Memory B cell (primary cell): ENCODE results near the gene PXMP4.

Source experiments
- ATAC-seq: fragments of 150-1000 bp; cut with Tn5 transposase; 2 replicates; pipeline ENCODE4 v1.10.0; 2021; ENCODE audit warnings: low read depth, mild to moderate bottlenecking, moderate library complexity
- DNase-seq, 2 donors: peaks; one replicate each; pipeline ENCODE4 v3.0.0; 2022; ENCODE audit warnings: low spot score in 2 of 2
- H3K27ac Mint-ChIP-seq: one replicate; pipeline ENCODE4 v1.8.0; 2022; ENCODE audit warnings: mild to moderate bottlenecking, moderate library complexity, mixed read lengths
- H3K27me3 Mint-ChIP-seq: one replicate; pipeline ENCODE4 v1.8.0; 2022; ENCODE audit warnings: mixed read lengths
- H3K36me3 Mint-ChIP-seq: one replicate; pipeline ENCODE4 v1.8.0; 2022; ENCODE audit warnings: mild to moderate bottlenecking, mixed read lengths
- H3K4me1 Mint-ChIP-seq: one replicate; pipeline ENCODE4 v1.8.0; 2022; ENCODE audit warnings: mixed read lengths
- H3K4me3 Mint-ChIP-seq: one replicate; pipeline ENCODE4 v1.8.0; 2022; ENCODE audit warnings: mild to moderate bottlenecking, moderate library complexity, mixed read lengths
- H3K9me3 Mint-ChIP-seq: one replicate; pipeline ENCODE4 v1.8.0; 2022; ENCODE audit warnings: mixed read lengths

PXMP4 gene

DNA sequence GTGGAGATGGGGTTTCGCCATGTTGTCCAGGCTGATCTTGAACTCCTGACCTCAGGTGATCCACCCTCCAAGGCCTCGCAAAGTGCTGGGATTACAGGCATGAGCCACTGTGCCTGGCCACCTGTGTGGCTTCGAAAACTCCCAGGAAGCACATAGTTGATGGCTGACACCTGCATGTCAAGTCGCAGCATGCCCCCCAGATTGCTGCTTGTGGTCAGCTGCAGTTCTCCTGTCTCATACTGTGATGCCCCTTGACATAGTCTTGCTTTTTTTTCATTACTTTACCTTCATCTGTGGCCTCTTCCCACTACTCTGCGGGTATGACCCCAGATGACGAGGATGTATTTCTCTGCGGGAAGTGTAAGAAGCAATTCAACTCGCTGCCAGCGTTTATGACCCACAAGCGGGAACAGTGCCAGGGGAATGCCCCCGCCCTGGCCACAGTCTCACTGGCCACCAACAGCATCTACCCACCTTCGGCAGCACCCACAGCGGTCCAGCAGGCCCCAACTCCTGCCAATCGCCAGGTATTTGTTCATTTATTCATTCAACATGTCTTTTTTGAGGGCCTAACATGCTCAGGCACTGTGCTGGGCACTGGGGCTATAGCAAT lies 24.8 kb upstream of the PXMP4 start:
- DNase-seq: no peak
- Mint-ChIP-seq H3K36me3 (peaks cover 13% of the 10 kb centered on the region), H3K4me1 (peaks cover 4% of the 10 kb centered on the region), H3K9me3 (peaks cover 1% of the 10 kb centered on the region), H3K4me3 (no peak overlapping the region), H3K27ac (no peak overlapping the region), H3K27me3 (no peaks in the 10 kb centered on the region)
- no peak for ATAC-seq

DNA sequence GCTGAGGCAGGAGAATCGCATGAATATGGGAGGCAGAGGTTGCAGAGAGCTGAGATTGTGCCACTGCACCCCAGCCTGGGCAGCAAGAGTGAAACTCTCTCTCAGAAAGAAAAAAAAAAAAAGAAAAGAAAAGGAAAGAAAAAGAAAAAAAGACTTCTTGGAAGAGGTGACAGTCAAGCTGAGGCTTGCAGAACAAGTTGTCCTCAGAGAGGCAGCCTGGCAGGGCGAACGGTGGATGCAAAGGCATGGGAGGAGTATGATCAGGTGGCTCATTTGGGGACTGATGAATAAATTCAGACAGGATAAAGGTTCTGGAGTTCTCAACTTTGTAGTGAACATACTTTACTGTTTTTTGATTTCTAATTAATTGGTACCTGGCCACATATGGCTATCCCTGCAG lies 24.1 kb upstream of the PXMP4 start:
- Mint-ChIP-seq H3K4me3 (no peak overlapping the region), H3K4me1 (peaks cover 4% of the 10 kb centered on the region), H3K27me3 (no peaks in the 10 kb centered on the region), H3K27ac (no peak overlapping the region), H3K9me3 (peaks cover 1% of the 10 kb centered on the region), H3K36me3 (peaks cover 13% of the 10 kb centered on the region)
- DNase-seq (no peak), ATAC-seq (no peak)

DNA sequence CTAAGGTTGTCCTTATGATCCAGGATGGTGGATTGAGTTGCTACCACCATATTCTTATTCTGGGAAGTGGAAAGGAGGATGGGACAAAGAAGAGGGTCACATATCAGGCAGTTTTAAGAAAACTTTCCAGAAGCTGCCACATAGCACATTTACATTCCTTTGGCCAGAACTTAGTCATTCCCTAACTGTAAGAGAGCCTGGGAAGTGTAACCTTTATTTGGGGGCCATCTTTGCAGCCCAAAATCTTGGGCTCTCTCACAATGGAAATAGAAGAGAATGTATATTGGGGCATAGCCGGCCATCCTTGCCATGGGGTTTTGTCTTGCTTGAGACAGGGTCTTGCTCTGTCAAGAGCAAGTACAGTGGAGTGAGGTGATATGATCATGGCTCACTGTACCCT lies 20.1 kb upstream of the PXMP4 start:
- no peak overlapping the region for H3K27ac Mint-ChIP-seq
- ATAC-seq (no peak), DNase-seq (no peak)
- H3K9me3 Mint-ChIP-seq: peaks cover 8% of the 10 kb centered on the region
- H3K36me3 Mint-ChIP-seq: peaks cover 13% of the 10 kb centered on the region
- peaks cover 7% of the 10 kb centered on the region for H3K4me1 Mint-ChIP-seq
- no peaks in the 10 kb centered on the region for H3K27me3 Mint-ChIP-seq
- H3K4me3 Mint-ChIP-seq: no peak overlapping the region

DNA sequence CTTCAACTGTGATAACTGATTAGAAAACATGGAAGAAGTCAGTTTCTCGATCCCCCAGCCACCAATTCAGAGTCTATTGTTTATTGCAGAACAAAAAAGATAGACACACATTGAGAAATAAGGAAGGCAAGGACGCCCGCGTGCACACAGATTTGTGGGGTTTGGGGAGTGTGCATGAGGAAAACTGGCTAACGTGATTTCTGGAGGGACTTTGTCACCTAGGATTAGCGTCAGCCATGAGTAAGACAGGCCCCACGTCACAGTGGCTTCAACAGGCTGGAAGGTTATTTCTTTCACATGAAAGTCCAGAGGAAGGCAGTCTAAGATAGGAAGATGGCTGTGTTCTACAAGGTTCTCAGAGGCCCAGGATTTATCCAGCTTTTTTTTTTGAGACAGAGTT lies 19.4 kb upstream of the PXMP4 start:
- peaks cover 8% of the 10 kb centered on the region for H3K9me3 Mint-ChIP-seq
- DNase-seq (no peak), ATAC-seq (no peak)
- H3K27ac Mint-ChIP-seq: no peak overlapping the region
- no peaks in the 10 kb centered on the region for H3K27me3 Mint-ChIP-seq
- H3K4me1 Mint-ChIP-seq: peaks cover 7% of the 10 kb centered on the region
- peaks cover 12% of the 10 kb centered on the region for H3K36me3 Mint-ChIP-seq
- no peak overlapping the region for H3K4me3 Mint-ChIP-seq

DNA sequence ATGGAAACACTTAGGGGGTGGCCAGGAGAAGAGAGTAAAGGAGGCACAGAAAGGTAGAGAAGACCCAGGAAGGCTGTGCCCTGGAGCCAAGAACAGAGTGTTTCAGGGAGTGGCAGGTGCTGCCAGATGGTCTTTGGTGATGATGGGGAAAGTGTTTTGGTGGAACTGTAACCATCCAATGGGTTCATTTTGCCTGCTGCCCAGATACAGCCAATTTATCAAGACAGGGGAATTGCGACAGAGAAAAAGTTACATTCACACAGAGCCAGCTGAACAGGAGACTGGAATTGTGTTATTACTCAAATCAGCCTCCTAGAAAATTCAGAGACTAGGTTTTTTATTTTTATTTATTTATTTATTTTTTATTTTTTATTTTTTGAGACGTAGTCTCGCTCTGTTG lies 16.9 kb upstream of the PXMP4 start:
- ATAC-seq: no peak
- peaks cover 8% of the 10 kb centered on the region for H3K9me3 Mint-ChIP-seq

DNA sequence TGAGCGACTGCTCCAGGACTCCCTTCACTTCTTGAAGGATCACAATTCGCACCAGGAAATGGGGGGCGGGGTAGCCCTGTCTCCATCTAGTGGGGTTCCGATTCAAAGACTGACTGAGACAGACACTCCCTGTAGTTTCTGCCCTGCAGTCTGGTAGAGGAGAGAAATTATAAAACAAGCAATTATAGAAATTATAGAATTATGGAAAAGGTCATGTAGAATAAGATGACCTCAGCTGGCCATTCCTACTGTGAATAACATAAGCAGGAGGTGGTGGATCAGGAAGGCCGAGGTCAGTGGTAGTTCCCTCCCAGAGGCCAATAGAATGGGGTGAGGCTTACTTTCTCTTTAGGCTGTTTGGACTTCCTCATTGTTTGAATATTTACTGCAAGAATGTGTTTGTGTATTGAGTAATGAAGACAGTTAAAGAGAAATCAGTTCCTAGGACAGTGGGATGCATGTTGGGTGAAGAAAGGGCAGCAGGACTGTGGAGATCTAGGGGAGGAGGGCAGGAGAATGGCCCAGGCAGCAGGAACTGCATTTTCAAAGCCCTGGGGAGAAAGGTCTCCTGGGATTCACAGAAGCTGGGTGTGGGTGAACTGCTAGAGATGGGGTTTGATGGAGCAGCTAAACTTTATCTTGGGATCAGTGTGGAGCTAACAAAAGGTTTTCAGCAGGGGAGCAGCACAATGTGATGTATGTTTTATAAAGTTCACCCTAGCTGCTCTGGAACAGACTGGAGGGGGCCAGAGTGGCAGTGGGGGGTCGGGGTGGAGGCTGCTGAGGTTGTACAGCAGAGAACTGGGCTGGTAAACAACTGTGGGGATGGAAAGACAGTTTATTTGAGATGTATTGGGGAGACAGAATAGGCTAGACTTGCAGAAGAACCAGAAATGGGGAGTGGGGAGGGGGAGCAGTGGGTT lies 13.8 kb upstream of the PXMP4 start:
- ATAC-seq: peak; percentile 9
- H3K27me3 Mint-ChIP-seq: no peaks in the 10 kb centered on the region
- peaks cover 13% of the 10 kb centered on the region for H3K36me3 Mint-ChIP-seq
- peak overlapping the region; percentile 91 for H3K4me3 Mint-ChIP-seq
- peaks cover 8% of the 10 kb centered on the region for H3K9me3 Mint-ChIP-seq
- H3K27ac Mint-ChIP-seq: peak overlapping the region; percentile 87
- H3K4me1 Mint-ChIP-seq: peaks cover 21% of the 10 kb centered on the region
- DNase-seq: peak; percentile 27 to 37

More for the DNA sequence above, 16.9 kb upstream of the PXMP4 start:
- peaks cover 15% of the 10 kb centered on the region for H3K4me1 Mint-ChIP-seq
- no peak for DNase-seq
- peaks cover 13% of the 10 kb centered on the region for H3K36me3 Mint-ChIP-seq
- no peaks in the 10 kb centered on the region for H3K27me3 Mint-ChIP-seq
- peak overlapping the region; percentile 38 for H3K27ac Mint-ChIP-seq
- no peak overlapping the region for H3K4me3 Mint-ChIP-seq

DNA sequence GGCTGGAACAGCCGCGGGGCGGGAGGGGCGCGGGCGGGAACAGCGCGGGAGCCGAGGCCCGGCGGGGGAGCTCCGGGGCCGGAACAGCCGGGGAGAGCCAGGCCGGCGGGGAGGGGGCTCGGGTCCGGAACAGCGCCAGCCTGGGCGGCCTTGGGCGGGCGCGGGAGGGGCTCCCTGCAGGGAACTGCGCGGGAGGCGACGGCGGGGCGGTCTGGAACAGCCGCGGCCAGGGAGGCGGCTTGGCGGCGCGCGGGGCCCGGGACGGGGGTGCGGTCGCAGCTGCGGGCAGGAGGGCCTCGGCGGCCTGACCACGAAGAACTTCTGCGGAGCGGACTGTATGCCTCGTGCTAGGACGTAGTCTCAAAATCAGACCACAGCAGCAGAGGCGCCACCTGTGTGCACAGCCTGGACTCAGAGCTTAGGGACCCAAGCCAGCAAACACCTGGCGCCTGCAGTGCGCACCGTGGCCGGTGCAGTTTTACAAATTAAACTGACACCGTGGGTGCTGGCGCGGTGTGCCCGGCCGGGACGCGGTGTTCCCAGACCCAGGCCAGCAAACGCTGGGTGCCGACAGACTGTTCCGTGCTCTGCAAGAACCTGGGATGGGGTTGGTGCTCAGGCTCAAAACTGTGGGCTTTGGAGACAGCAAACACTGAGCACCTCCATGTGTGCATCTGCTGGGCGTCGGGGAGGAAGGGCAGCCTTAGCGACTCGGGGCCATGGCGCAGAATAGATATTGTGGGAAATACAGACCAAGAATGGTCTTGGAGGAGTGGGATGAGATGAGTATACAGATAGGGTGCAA lies 12.3 kb upstream of the PXMP4 start:
- ATAC-seq (peak; percentile 65), DNase-seq (peak in 1 of 2 donors; percentile 98)
- peaks cover 8% of the 10 kb centered on the region for H3K9me3 Mint-ChIP-seq
- H3K4me1 Mint-ChIP-seq: peaks cover 17% of the 10 kb centered on the region
- peaks cover 9% of the 10 kb centered on the region for H3K36me3 Mint-ChIP-seq
- H3K27me3 Mint-ChIP-seq: no peaks in the 10 kb centered on the region
- H3K27ac Mint-ChIP-seq: peak overlapping the region; percentile 87
- H3K4me3 Mint-ChIP-seq: peak overlapping the region; percentile 91

DNA sequence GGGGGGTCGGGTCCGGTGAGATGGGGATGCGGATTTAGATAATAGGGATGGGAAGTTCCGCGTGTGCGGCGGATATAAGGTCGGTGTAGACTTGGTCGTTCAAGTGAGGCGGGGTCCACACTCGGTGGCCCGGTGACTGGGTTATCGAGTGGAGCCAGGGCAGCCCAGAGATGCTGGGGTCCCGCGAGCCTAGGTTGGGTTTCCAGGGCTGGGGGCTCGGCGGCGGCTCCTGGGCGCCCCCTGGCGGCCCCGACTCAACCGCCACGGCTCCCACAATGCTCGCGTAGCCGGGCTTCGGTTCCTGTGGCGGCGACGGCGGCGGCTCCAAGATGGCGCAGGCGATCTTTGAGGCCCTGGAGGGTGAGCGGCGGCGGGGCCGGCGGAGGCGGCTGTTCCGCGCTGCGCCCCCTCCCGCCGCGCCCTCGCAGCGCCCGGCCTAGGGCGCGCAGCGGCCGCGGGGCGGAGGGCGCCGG lies 11.6 kb upstream of the PXMP4 start, which contains the start of gene ZNF341:
Gene ZNF341 (plus strand): TSS at position 304 of the 473 bp plus-strand sequence. CDS start 26 bp downstream, at position 330.
- H3K4me3 Mint-ChIP-seq: peak within 1 kb of the TSS; percentile 91
- ATAC-seq: peak; percentile 66
- peak within 1 kb of the TSS; percentile 87 for H3K27ac Mint-ChIP-seq
- peaks cover 17% of the 10 kb centered on the region for H3K4me1 Mint-ChIP-seq
- peaks cover 5% of the 10 kb centered on the region for H3K9me3 Mint-ChIP-seq
- H3K36me3 Mint-ChIP-seq: peaks cover 6% of the 10 kb centered on the region
- DNase-seq: peak in 1 of 2 donors; percentile 95
- H3K27me3 Mint-ChIP-seq: no peaks in the 10 kb centered on the region

DNA sequence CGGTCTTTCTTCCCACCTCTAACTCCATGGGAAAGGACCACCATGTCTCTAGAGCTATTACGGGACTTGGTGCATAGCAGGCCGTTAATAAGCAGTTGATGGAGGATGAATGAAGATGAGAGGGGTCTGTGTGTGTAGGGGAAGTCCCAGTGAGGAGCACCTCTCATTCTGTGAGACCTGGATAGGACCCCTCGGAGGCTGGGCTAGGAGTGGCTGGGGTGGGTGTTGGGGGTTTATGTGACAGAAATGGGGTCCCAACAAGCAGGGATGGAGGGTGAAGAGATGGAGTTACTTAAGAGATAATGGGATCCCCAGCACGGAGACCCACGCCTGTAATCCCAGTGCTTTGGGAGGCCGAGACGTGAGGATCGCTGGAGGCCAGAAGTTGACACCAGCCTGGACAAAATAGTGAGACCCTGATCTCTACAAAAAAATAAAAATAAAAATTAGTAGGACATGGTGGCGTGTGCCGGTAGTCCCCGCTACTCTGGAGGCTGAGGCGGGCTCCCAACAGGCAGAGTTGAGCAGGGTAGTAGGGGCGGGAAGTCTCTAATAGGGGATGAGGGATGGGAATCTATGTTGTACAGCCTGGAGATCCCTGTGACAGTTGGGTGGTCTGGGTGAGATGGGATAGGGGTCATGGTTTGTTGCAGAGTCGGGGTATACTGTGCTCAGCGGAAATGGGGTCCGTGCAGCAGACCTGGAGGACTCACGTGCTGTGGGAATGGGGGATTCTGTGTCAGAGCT lies 11.0 kb upstream of the PXMP4 start:
- peaks cover 3% of the 10 kb centered on the region for H3K9me3 Mint-ChIP-seq
- no peak for DNase-seq
- no peak for ATAC-seq
- H3K4me3 Mint-ChIP-seq: peak overlapping the region; percentile 85
- H3K4me1 Mint-ChIP-seq: peaks cover 17% of the 10 kb centered on the region
- H3K36me3 Mint-ChIP-seq: peaks cover 3% of the 10 kb centered on the region
- H3K27me3 Mint-ChIP-seq: no peaks in the 10 kb centered on the region
- H3K27ac Mint-ChIP-seq: peak overlapping the region; percentile 87

DNA sequence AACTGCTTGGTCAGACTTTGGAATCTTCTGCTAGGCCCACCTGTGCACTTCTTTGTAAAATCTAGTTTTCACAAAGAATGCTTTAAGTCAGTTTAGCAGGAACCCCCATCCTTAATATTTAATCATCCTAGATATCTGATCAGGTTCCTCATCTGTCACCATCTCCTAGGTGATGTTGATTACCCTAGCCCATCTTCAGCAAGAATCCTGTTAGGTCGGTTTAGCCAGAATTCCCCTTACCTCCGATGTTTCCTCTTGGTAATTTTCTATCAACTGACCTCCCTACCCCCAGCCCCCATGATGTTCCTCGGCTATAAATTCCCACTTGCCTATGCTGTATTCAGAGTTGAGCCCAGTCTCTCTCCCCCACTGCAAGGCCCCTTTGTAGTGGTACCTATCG lies 9.0 kb upstream of the PXMP4 start:
- no peaks in the 10 kb centered on the region for H3K27me3 Mint-ChIP-seq
- no peak for ATAC-seq

DNA sequence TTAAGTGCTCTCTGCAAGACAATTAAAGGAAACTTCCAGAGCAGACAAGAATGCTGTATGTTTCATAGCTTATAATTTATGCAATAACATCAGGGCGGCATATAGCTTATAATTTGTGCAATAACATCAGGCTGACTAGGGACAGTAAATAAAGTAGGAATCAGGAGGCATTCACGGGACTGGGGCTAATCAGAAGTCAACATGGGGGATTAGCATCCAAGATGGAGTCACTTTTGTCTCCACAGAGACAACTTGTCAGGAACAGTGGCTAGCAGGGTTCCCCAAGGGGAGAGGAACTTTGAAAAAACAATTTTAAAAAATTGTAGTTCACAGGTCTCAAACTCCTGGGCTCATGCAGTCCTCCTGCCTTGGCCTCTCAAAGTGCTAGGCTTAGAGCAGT lies 8.4 kb upstream of the PXMP4 start:
- no peaks in the 10 kb centered on the region for H3K27me3 Mint-ChIP-seq
- DNase-seq (no peak), ATAC-seq (no peak)
- H3K4me1 Mint-ChIP-seq: peaks cover 9% of the 10 kb centered on the region
- H3K9me3 Mint-ChIP-seq: no peaks in the 10 kb centered on the region
- H3K36me3 Mint-ChIP-seq: no peaks in the 10 kb centered on the region
- H3K27ac Mint-ChIP-seq: no peak overlapping the region
- H3K4me3 Mint-ChIP-seq: no peak overlapping the region

More for the DNA sequence above, 9.0 kb upstream of the PXMP4 start:
- Mint-ChIP-seq H3K27ac (no peak overlapping the region), H3K4me1 (peaks cover 13% of the 10 kb centered on the region), H3K4me3 (no peak overlapping the region), H3K9me3 (no peaks in the 10 kb centered on the region), H3K36me3 (no peaks in the 10 kb centered on the region)
- no peak for DNase-seq

DNA sequence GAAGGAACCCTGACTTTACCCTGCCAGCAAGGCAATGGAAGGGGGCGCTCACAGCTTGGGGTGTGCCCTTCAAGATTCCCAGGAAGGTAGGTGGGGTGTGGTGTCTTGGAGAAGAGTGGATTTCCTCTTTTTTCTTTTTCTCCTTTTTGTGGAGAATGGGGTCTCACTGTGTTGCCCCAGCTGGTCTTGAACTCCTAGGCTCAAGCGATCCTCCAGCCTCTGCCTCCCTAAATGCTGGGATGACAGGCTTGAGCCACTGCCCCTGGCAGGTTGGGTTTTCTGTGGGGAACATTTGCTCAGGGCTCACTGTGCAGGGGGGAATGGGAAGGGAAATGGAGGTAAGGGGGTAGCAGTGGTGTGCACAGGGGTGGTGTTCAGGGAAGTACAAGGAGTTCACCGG lies 7.7 kb upstream of the PXMP4 start:
- no peaks in the 10 kb centered on the region for H3K36me3 Mint-ChIP-seq
- H3K27ac Mint-ChIP-seq: no peak overlapping the region
- H3K4me1 Mint-ChIP-seq: peaks cover 9% of the 10 kb centered on the region
- H3K27me3 Mint-ChIP-seq: no peaks in the 10 kb centered on the region
- no peak for ATAC-seq
- DNase-seq: no peak
- H3K4me3 Mint-ChIP-seq: no peak overlapping the region
- no peaks in the 10 kb centered on the region for H3K9me3 Mint-ChIP-seq

DNA sequence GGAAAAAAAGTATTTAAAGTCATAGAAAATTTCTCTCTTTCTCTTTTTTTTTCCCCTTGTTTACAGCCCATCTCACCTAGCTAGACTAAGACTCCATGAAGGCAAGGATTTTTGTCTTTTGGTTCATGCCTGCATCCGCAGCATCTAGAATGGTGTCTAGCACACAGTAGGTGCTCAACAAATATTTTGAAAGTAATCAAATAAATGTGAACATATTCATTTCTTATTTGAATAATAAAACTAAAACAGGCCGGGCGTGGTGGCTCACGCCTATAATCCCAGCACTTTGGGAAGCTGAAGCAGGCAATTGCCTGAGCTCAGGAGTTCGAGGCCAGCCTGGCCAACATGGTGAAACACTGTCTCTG lies 7.0 kb upstream of the PXMP4 start:
- H3K27ac Mint-ChIP-seq: no peak overlapping the region
- H3K27me3 Mint-ChIP-seq: no peaks in the 10 kb centered on the region
- H3K36me3 Mint-ChIP-seq: no peaks in the 10 kb centered on the region
- no peaks in the 10 kb centered on the region for H3K9me3 Mint-ChIP-seq
- H3K4me1 Mint-ChIP-seq: peaks cover 7% of the 10 kb centered on the region
- H3K4me3 Mint-ChIP-seq: no peak overlapping the region
- no peak for ATAC-seq
- DNase-seq: no peak
